Fibroblast of the aortic adventitia (primary cell): ENCODE results near the gene SREBF1. TPM values are rescaled to one million over a fixed set of nuclear protein-coding genes. Genes with fewer than 3 reads are reported as not detected.

Source experiments
- DNase-seq: peaks from one replicate; pipeline ENCODE4 v3.0.0-alpha.2; 2010; ENCODE audit warnings: low read depth
- H3K4me3 ChIP-seq: 2 replicates; pipeline ENCODE4 v1.5.1; 2011; ENCODE audit warnings: low read depth, mild to moderate bottlenecking, control low read depth, low read length, moderate library complexity
- CTCF ChIP-seq: IDR thresholded peaks from 2 replicates; pipeline ENCODE4 v1.5.1; 2011; ENCODE audit warnings: mild to moderate bottlenecking, low read length, control low read depth, inconsistent platforms; ENCODE audit not compliant: insufficient read depth
- total RNA-seq: library from RNA; depleted of rRNA; stranded (reverse); fragments of >200 nt; gene quantifications from 2 replicates; pipeline ENCODE4 v1.2.3, GENCODE V29; 2012; ENCODE audit warnings: low replicate concordance

Gene SREBF1
- total RNA-seq, 1 donor = 48.7 TPM

- no peak overlapping the region for H3K4me3 ChIP-seq
- no peak for TF ChIP-seq CTCF
- no peak for DNase-seq
Measured at GRCh38 chr17:17870247-17870646, 33.5 kb upstream of the SREBF1 start.

- no peak overlapping the region for H3K4me3 ChIP-seq
- peak; percentile 17 for DNase-seq
- TF ChIP-seq CTCF = no peak
Measured at GRCh38 chr17:17868641-17869522, 32.1 kb upstream of the SREBF1 start.

- no peak for DNase-seq
- H3K4me3 ChIP-seq = no peak overlapping the region
- TF ChIP-seq CTCF = no peak
Measured at GRCh38 chr17:17866897-17867296, 30.1 kb upstream of the SREBF1 start.

GRCh38 chr17:17866425-17866824 is 29.6 kb upstream of the SREBF1 start:
- no peak for TF ChIP-seq CTCF
- no peak for DNase-seq
- no peak overlapping the region for H3K4me3 ChIP-seq

GRCh38 chr17:17865035-17865434 is 28.2 kb upstream of the SREBF1 start:
- no peak for TF ChIP-seq CTCF
- no peak overlapping the region for H3K4me3 ChIP-seq
- no peak for DNase-seq

- TF ChIP-seq CTCF = no peak
- DNase-seq = no peak
- no peak overlapping the region for H3K4me3 ChIP-seq
Measured at GRCh38 chr17:17860766-17861107, 24.0 kb upstream of the SREBF1 start.
